Keratinocyte (primary cell): ENCODE measurements around the gene SCAF1. TPM values are rescaled to one million over a fixed set of nuclear protein-coding genes. Genes with fewer than 3 reads are reported as not detected.

Experiments
- DNase-seq: peaks from one replicate; pipeline ENCODE4 v3.0.0-alpha.2; 2011; ENCODE audit warnings: low read depth, missing footprints, low spot score
- FAIRE-seq: peaks from 2 replicates; lab custom pipeline; 2011; peaks lifted over from hg19 to GRCh38; lab: Jason Lieb, UNC
- H2AFZ ChIP-seq: 2 replicates; pipeline ENCODE4 v1.6.0; 2012; ENCODE audit warnings: low read length, control low read depth, inconsistent platforms; ENCODE audit not compliant: control insufficient read depth
- H3K27ac ChIP-seq: 2 replicates; pipeline ENCODE4 v1.5.1; 2011; ENCODE audit warnings: low read length; ENCODE audit not compliant: control insufficient read depth, insufficient read depth
- H3K27me3 ChIP-seq: 3 replicates; pipeline ENCODE4 v1.6.0; 2011; ENCODE audit warnings: low read length; ENCODE audit not compliant: control insufficient read depth, insufficient read depth; ENCODE audit errors: extremely low read depth
- H3K36me3 ChIP-seq, 2 experiments: 2 replicates in 1 of 2; 3 replicates in 1 of 2; pipeline ENCODE4 v1.5.1; 2011; ENCODE audit warnings: low read length in 2 of 2, mild to moderate bottlenecking in 1 of 2; ENCODE audit not compliant: control insufficient read depth in 2 of 2, insufficient read depth in 2 of 2; ENCODE audit errors: extremely low read depth in 1 of 2
- H3K4me1 ChIP-seq: 3 replicates; pipeline ENCODE4 v1.5.1; 2011; ENCODE audit warnings: low read length; ENCODE audit not compliant: control insufficient read depth, insufficient read depth; ENCODE audit errors: extremely low read depth
- H3K4me2 ChIP-seq: 3 replicates; pipeline ENCODE4 v1.6.0; 2011; ENCODE audit warnings: low read depth, low read length; ENCODE audit not compliant: control insufficient read depth, insufficient read depth; ENCODE audit errors: extremely low read depth
- H3K4me3 ChIP-seq, 3 experiments: fragments of 200-600 bp in 1 of 3; sonication (generic) in 1 of 3; 2 replicates in 2 of 3; 3 replicates in 1 of 3; pipeline ENCODE4 v1.5.1; 2011 to 2016; ENCODE audit warnings: low read length in 3 of 3, mild to moderate bottlenecking in 3 of 3, control low read depth in 2 of 3, inconsistent platforms in 1 of 3, low read depth in 1 of 3, mixed read lengths in 1 of 3, mixed run types in 1 of 3, moderate library complexity in 1 of 3; ENCODE audit not compliant: control insufficient read depth in 2 of 3, insufficient read depth in 2 of 3; ENCODE audit errors: extremely low read depth in 1 of 3
- H3K79me2 ChIP-seq: 2 replicates; pipeline ENCODE4 v1.6.0; 2012; ENCODE audit warnings: low read length; ENCODE audit not compliant: control insufficient read depth, insufficient read depth
- H3K9ac ChIP-seq: 3 replicates; pipeline ENCODE4 v1.6.0; 2011; ENCODE audit warnings: low read length; ENCODE audit not compliant: control insufficient read depth, insufficient read depth; ENCODE audit errors: extremely low read depth
- H3K9me1 ChIP-seq: 3 replicates; pipeline ENCODE4 v1.6.0; 2011; ENCODE audit warnings: low read length; ENCODE audit not compliant: control insufficient read depth, insufficient read depth; ENCODE audit errors: extremely low read depth
- H3K9me3 ChIP-seq: 2 replicates; pipeline ENCODE4 v1.5.1; 2012; ENCODE audit warnings: low read depth, low read length; ENCODE audit not compliant: control insufficient read depth
- H4K20me1 ChIP-seq: 3 replicates; pipeline ENCODE4 v1.6.0; 2011; ENCODE audit warnings: low read length; ENCODE audit not compliant: control insufficient read depth, insufficient read depth; ENCODE audit errors: extremely low read depth
- CTCF ChIP-seq, 3 experiments: IDR thresholded peaks in 1 of 3; conservative IDR thresholded peaks in 1 of 3; optimal IDR thresholded peaks in 1 of 3; 2 replicates in 2 of 3; 3 replicates in 1 of 3; pipeline versions ENCODE3 to v1.5.1; 2011; ENCODE audit warnings: low read length in 3 of 3, mild to moderate bottlenecking in 3 of 3, moderate library complexity in 2 of 3, control low read depth in 1 of 3, inconsistent platforms in 1 of 3; ENCODE audit not compliant: insufficient read depth in 2 of 3; ENCODE audit errors: extremely low read depth in 1 of 3
- EZH2 ChIP-seq: IDR thresholded peaks from one replicate; pipeline ENCODE4 v1.6.1; 2012; ENCODE audit warnings: inconsistent platforms, mild to moderate bottlenecking, low read length, moderate library complexity
- dilution Hi-C: fragments of 300-500 bp; cut with MboI; formaldehyde crosslinking; loops from one replicate; pipeline ENCODE4 v1.7.0; 2020; ENCODE audit warnings: low sequenced_read_pairs; ENCODE audit not compliant: extremely low pct_ligation_motif_present
- polyA plus RNA-seq, 5 experiments: library from polyadenylated mRNA; depleted of rRNA in 3 of 5; stranded (reverse) in 3 of 5; stranded (forward) in 1 of 5; unstranded in 1 of 5; fragments of >200 nt; gene quantifications; 1 replicate in 1 of 5; 2 replicates in 3 of 5; 3 replicates in 1 of 5; pipeline versions ENCODE4 v1.2.1 to v1.2.3, GENCODE V29; 2011 to 2012; ENCODE audit warnings: missing spikeins in 2 of 5, low read depth in 1 of 5, low replicate concordance in 1 of 5

Gene SCAF1
- polyA plus RNA-seq, 1 donor (not counting 4 experiments of a cell fraction or from before 2014, with no cell fraction given): 3.4 TPM

- no peaks in the 10 kb centered on the region for H3K9me1 ChIP-seq
- TF ChIP-seq EZH2: no peak
- no peak for TF ChIP-seq CTCF (optimal IDR thresholded peaks at IDR 0.05 in 1 of 3, IDR thresholded peaks at IDR 0.05 in 1 of 3, conservative IDR thresholded peaks at IDR 0.05 in 1 of 3; ENCODE audit: extremely low read depth in 1 of 3, insufficient read depth in 2 of 3, low read length in 3 of 3)
- no peak overlapping the region for H2AFZ ChIP-seq
- dilution Hi-C loops: no loop called here
- FAIRE-seq (no peak), DNase-seq (no peak)
- no peak overlapping the region for H3K27ac ChIP-seq
- H3K4me1 ChIP-seq: peaks cover 21% of the 10 kb centered on the region
- H3K4me2 ChIP-seq: no peak overlapping the region
- no peak overlapping the region for H3K9ac ChIP-seq
- H3K9me3 ChIP-seq: no peaks in the 10 kb centered on the region
- no peak overlapping the region for H3K4me3 ChIP-seq
- peaks cover 5% of the 10 kb centered on the region for H3K79me2 ChIP-seq
- H3K36me3 ChIP-seq: peaks cover 29 to 35% of the 10 kb centered on the region in 2 experiments
- H4K20me1 ChIP-seq: peaks cover 7% of the 10 kb centered on the region
- no peaks in the 10 kb centered on the region for H3K27me3 ChIP-seq
These were observed 45.7 kb downstream of the SCAF1 start for GRCh38 chr19:49687566-49688316.

DNA sequence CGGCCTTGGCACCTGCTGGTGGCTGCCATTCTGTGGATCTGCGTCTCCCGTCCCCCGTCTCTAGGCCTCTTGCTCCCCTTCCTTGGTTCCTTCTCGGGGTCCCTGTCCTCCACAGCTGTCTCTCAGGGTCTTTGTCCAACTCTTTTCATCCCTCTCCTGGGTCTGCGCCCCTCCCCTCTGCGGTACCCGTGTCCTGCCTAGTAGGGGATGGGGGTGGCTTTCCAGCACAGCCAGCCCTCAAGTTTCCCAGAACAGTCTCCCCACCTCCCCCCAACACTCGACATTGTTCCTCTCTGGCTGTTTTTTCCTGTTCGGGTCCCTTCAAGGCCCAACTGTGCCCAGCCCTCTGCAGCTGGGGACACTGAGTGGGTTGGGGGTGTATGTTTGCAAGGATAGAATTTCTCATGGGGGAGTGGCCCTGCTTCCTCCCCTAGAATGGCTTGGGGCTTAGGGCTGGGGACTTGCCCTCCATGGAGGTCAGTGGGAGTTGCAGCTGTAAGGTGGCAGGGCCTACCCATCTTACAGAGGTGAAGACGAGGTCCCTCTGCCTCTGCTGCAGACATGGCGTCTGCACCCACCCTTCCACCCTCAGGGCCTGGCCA is 46.6 kb downstream of the SCAF1 start:
- Histone ChIP-seq H3K27me3 (no peaks in the 10 kb centered on the region), H3K4me3 (no peak overlapping the region), H3K27ac (no peak overlapping the region), H3K9me3 (no peaks in the 10 kb centered on the region), H3K4me1 (peaks cover 21% of the 10 kb centered on the region), H4K20me1 (peaks cover 7% of the 10 kb centered on the region), H3K9me1 (no peaks in the 10 kb centered on the region), H2AFZ (no peak overlapping the region), H3K4me2 (no peak overlapping the region), H3K79me2 (peaks cover 5% of the 10 kb centered on the region), H3K36me3 (peaks cover 29 to 34% of the 10 kb centered on the region in 2 experiments), H3K9ac (no peak overlapping the region)
- dilution Hi-C loops: no loop called here
- no peak for FAIRE-seq
- TF ChIP-seq CTCF (optimal IDR thresholded peaks at IDR 0.05 in 1 of 3, IDR thresholded peaks at IDR 0.05 in 1 of 3, conservative IDR thresholded peaks at IDR 0.05 in 1 of 3; ENCODE audit: extremely low read depth in 1 of 3, insufficient read depth in 2 of 3, low read length in 3 of 3) (no peak), EZH2 (no peak)
- DNase-seq: no peak
